CD4-positive, alpha-beta T cell treated with Interleukin-2 at 100 ng/mL for 4 hours (primary cell): Measurements from ENCODE around the gene DYNC1I2.
"Not testable (repeated sequence)": the region's sequence is repeated elsewhere in the genome, so short reads cannot be mapped to it uniquely, and the experiment has no call there.

Experiments
- DNase-seq: peaks from one replicate; pipeline ENCODE4 v3.0.0-alpha.2; 2020; ENCODE audit warnings: low spot score

DYNC1I2 gene

GRCh38 chr2:171718720-171719119 lies 31.5 kb downstream of the DYNC1I2 start:
- DNase-seq: no peak

- no peak for DNase-seq
Measured at GRCh38 chr2:171719660-171720059, 32.4 kb downstream of the DYNC1I2 start.

DNA sequence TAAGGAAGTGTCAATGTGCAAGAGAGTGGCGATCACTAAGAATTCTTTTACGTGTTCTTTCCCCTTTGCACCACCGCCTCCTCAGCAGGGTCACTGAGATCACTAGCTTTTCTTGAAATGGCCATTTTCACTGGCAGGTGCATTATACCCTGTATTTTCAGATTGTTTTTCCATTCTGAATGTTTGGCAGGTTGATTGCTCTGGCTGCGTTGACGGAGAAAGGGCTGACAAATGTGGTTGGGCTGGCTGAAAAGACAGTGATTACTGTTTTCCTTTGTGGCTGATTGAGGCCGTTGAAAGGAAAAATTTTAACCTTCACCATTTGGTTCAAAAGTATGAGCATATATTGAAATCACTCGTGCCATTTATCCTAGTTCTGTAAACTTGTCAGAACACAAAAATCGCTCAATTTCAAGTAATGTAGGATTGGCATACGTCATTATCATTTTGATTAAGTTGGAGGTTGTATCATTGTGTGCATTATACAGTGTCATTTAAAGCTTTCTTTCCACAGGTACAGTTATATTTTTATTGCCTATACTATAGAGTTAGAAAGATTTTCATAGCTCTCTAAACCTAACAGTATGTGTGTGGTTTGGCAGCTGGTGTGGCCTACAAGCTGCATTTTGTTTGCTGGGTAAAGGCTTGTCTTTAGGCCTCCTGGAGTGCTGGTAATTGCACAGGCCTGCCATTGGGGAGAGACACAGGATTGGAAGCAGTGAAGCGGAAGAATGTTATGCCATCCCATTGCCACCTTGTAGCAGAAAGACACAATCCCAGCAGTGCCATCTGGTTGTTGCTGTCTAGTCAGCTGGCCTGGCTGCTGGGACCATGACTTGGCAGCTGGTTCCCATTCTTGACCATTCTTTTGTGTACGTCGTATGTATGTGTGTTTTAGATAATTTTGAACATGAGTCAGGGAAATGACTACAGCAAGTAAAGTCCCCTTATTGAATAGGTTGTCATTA lies 36.7 kb downstream of the DYNC1I2 start:
- DNase-seq: no peak

GRCh38 chr2:171726847-171727450 lies 39.7 kb downstream of the DYNC1I2 start:
- DNase-seq: no peak

- DNase-seq: no peak
Measured at GRCh38 chr2:171728989-171729951, 42.0 kb downstream of the DYNC1I2 start.

GRCh38 chr2:171729952-171730317 lies 42.7 kb downstream of the DYNC1I2 start:
- no peak for DNase-seq

DNA sequence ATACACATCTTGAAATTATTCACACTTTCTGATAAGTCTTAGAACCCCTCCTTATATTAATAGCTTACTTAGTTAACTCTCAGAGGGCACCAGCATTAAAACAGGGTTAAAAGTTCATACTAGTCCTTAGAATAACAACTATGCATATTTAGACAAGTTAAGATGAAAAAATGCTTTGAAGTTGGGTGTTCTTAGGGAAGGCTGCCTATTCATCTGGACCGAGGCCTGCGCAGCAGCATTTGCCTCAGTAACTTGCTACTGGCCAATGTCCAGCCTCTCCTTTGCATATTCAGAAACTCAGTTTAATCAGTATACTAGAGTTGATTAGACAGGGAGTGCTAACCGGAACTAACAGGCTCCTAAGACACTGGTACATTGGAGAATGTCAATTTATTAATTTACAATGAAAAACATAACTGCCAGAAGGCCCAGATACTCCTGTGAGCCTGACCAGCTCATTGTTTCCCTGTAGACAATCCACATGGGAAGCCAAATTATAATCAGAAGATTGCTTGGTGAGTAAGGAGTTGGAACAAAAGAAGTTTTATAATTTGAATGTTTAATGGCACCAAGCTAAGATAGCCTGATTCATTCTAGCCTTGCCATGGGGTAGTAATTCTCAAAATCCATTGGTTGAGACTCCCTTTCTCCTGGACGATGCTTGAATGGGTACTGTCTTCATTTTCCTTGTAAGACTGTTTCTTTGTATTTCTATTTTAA lies 48.9 kb downstream of the DYNC1I2 start:
- no peak for DNase-seq

DNA sequence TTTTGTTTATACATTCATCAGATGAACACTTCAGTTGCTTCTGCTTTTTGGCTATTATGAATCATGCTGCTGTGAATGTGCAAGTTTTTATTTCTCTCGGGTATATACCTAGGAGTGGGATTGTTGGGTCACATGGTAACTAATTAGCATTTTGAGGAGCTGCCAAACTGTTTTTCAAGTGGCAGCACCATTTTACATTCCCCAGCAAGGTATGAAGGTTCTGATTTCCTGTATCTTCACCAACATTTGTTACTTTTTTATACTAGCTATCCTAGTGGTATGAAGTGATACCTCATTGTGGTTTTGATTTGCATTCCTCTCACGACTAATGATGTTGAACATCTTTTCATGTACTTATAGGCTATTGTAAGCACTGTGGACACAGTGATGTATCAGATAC lies 53.9 kb downstream of the DYNC1I2 start:
- no peak for DNase-seq

- DNase-seq: no peak
Measured at GRCh38 chr2:171742760-171743159, 55.5 kb downstream of the DYNC1I2 start.

- DNase-seq: no peak
Measured at GRCh38 chr2:171745141-171745540, 57.9 kb downstream of the DYNC1I2 start.

GRCh38 chr2:171745806-171746205 lies 58.5 kb downstream of the DYNC1I2 start:
- DNase-seq: no peak

DNA sequence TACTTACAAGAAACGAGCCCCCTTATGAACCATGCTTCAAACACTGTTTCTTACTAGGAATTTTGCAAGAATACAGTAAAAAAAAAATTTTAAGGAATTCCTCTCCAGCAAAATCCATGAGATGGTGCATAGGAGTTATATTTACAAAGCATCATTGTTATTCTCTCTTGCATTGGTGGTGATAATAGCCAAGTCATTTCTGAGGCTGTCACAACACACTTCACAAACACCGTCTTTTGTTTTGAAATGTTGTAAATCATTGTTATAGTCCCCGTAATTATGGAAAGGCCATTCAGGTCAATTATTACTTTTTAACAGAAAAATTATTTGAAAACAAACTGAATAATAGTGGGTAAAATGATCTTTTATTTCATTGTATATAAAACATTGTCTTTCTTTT lies 60.1 kb downstream of the DYNC1I2 start:
- DNase-seq: no peak

DNA sequence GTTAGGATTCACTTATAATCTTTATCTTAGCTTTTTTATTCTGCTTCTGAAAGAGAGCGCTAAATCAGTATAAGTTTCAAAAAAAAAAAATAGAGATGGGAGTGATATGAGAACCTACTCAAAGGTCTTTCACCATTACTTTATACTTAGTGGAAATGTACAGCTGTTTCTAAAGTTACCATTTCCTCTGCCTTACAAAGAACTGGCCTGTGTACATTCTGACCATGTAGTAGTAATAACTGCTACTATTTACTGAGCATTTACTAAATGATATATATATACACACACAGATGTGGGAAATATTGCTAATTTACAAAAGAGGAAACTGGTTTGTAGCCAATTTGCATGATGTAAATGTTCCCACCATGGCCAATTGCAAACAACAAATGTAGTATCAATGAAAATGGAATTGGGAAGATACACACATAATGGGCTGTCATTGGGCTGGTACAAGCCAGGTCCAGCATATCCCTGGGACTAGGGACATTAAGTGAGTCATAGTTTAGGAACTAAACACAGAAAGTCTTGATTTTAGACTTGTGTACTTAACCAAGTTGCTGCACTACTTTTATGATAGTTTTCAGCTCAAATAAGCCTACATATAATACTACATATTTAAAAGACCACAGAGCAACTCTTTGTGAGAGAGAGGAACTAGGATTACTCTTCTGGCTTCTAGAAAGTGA lies 67.1 kb downstream of the DYNC1I2 start:
- DNase-seq: no peak

DNA sequence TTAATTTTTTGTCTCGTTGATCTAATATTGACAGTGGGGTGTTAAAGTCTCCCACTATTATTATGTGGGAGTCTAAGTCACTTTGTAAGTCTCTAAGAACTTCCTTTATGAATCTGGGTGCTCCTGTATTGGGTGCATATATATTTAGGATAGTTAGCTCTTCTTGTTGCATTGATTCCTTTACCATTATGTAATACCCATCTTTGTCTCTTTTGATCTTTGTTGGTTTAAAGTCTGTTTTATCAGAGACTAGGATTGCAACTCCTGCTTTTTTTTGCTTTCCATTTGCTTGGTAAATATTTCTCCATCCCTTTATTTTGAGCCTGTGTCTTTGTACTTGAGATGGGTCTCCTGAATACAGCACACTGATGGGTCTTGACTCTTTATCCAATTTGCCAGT lies 71.5 kb downstream of the DYNC1I2 start:
- not testable (repeated sequence) for DNase-seq

DNA sequence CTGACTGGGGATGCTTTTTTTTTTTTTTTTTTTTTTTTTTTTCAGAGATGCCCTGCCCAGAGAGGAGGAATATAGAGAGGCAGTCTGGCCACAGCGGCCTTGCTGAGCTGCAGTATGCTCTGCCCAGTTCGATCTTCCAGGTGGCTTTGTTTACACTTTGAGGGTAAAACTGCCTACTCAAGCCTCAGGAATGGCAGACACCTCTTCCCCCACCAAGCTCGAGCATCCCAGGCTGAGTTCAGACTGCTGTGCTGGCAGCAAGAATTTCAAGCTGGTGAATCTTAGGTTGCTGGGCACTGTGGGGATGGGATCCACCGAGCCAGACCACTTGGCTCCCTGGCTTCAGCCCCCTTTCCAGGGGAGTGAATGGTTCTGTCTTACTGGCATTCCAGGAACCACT lies 73.9 kb downstream of the DYNC1I2 start:
- DNase-seq: not testable (repeated sequence)

DNA sequence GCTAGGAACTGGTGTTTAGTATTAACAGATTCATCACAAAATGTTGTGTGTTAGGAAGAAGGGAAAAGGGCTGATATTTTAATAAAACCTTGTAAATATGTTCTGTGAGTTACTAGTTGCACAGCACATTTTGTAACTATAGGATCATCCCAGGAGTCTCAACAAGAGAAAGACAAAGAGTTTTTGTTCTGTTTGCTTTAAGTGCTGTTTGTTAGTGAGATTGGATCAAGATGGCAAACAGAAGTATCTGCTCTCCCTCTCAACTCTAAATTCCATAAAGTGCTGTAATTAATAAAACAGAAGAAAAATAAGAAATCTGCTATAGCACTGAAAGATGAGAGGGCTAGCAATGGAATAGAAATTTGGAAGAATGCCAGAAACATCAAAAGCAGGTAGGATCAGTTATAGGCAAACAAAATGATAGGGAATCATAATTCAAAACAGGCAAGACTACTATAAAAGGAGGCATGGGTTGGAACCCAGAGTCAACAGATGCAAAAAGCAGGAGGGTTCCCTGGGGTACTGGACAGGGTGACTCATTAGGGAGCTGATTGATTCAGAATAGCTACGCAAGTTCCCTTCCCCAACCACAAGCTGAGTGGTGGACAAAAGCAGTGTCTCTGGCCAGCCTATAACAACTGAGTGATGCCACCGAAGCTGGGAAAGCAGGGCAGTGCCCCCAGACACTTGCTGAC lies 75.8 kb downstream of the DYNC1I2 start:
- DNase-seq: no peak

DNA sequence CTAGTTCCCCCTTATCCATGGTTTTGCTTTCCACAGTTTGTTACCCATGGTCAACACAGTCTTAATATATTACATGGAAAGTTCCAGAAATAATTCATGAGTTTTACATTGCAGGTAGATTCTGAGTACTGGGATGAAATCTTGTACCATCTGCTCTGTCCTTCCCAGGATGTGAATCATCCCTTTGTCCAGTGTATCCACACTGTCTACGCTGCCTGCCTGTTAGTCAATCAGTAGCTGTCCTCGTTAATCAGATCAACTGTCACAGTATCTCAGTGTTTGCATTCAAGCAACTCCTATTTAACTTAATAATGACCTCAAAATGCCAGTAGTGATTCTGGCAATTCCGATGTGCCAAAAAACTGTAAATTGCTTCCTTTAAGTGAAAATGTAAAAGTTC lies 76.3 kb downstream of the DYNC1I2 start:
- DNase-seq: no peak

- no peak for DNase-seq
Measured at GRCh38 chr2:171771463-171771862, 84.2 kb downstream of the DYNC1I2 start.

DNA sequence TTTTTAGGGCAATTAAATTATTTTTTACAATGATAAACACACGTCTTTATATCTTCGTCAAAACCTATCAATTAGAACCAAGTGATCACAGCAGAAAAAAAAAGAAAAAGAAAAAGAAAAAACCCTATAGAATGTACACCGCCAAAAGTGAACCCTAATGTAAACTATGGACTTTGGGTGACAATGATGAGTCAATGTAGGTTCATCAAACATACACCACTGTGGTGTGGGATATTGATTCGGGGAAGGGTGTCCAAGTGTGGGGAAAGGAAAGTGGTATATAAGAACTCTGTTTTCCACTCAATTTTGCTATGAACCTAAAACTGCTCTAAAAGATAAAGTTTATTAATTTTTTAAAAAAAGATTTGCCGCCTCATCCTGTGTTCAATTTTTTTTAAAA lies 85.1 kb downstream of the DYNC1I2 start:
- DNase-seq: no peak

- DNase-seq: not testable (repeated sequence)
Measured at GRCh38 chr2:171774581-171774980, 87.3 kb downstream of the DYNC1I2 start.
